NCI-H2029 treated with DMSO at 0.1 percent for 48 hours (cell line): ENCODE results near the gene MT3.

ENCODE experiments used
- DNase-seq: peaks from one replicate; lab custom pipeline; 2025; lab: John Stamatoyannopoulos, UW

The MT3 gene

DNA sequence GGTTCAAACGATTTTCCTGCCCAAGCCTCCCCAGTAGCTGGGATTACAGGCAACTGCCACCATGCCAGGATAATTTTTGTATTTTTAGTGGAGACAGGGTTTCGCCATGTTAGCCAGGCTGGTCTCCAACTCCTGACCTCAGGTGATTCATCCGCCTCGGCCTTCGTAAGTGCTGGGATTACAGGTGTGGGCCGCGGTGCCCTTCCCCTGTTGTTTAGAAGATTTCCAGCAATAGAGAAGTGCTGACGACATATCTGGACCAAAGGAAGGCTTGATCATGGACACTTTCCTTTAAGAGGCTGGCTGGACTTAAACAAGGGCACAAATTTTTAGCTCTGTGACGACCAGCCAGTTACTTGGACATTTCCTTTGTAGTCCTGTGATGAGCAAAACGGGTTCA, 41.9 kb downstream of the MT3 start:
- no peak for DNase-seq

GRCh38 chr16:56631832-56632155, 42.5 kb downstream of the MT3 start:
- DNase-seq, result no peak

DNA sequence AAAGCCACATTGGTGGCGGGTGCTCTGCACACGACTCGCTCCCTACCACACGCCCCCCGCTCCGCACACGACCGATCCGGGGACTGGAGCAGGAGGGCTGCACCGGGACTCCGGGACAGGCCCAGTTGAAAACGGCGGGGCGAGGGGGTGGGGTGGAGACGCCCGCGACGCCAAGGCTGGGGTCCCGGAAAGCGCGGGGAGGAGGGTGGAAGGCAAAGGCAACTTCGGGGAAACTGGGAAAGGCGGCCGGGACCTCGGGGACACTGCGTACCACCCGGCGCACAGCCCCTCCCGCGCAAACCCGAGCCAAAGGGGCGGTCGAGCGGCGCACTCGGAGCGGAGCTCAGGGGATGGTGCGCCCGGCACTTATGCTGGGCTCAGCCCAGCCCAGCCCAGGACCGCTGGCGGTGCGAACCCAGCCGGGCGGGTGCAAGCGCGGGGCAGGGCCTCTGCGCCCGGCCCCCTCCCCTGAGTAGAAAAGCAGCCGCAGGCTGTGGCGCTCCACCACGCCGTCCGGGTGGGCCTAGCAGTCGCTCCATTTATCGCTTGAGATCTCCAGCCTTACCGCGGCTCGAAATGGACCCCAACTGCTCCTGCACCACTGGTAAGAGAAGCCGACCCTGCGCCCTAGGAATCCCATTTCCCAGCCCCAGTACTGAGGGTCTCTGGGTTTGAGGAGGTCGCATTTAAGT, 43.0 kb downstream of the MT3 start, which contains the start of gene MT1M:
MT1M (plus strand) TSS at position 504 of the 692 bp plus-strand sequence; CDS start at position 577, 73 bp downstream.
- no peak for DNase-seq

DNA sequence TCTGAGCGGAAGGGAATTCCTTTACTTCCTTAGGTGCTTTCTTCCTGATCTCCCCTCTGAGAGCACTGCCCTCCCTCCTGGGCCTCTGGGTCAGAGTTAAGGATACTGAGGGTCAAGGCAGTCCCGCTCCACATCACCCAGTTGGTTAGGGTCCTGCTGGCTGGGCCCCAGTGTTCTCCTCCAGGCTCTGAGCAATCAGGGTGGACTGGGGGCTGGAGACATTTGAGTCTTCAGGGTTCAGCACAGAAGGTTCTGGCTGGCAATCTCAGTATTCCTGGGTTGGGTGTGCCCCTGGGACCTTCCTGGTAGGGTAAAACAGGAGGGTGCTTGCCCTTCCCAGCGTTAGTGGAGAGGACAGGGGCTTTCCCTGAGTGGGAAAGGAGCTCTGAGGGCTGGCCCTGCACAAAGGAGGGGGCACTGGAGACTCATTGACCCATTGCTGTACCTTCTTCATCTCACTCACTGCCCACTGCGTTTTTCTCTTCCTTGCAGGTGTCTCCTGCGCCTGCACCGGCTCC, 43.6 kb downstream of the MT3 start:
- no peak for DNase-seq

- DNase-seq, result no peak
These were observed 44.2 kb downstream of the MT3 start for GRCh38 chr16:56633535-56633934.

DNA sequence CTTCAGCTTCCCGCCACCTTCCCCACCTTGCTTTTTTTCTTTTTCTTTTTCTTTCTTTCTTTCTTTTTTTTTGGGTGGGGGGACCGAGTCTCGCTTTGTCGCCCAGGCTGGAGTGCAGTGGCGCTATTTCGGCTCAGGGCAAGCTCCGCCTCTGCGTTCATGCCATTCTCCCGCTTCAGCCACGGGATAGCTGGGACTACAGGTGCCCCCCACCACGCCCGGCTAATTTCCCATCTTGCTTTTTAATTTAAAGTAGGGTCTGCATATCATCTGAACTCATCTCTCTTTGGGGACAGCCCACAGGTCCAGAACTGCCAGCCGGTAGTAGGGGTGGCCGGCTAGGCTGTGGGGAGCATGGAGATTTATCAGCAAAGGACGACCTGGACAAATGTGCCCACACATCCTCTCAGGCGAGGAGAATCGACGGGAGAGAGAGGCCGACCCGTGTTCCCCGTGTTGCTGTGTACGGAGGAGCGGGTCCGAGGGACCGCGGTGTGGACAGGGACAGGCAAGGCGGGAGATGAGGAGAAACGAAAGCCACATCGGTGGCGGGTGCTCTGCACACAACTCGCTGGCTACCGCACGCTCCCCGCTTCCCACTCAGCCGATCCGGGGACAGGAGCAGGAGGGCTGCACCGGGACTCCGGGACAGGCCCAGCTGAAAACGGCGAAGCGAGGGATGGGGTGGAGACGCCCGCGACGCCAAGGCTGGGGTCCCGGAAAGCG, 45.5 kb downstream of the MT3 start:
- DNase-seq, result no peak

GRCh38 chr16:56635441-56635967, 46.2 kb downstream of the MT3 start:
- no peak for DNase-seq

DNA sequence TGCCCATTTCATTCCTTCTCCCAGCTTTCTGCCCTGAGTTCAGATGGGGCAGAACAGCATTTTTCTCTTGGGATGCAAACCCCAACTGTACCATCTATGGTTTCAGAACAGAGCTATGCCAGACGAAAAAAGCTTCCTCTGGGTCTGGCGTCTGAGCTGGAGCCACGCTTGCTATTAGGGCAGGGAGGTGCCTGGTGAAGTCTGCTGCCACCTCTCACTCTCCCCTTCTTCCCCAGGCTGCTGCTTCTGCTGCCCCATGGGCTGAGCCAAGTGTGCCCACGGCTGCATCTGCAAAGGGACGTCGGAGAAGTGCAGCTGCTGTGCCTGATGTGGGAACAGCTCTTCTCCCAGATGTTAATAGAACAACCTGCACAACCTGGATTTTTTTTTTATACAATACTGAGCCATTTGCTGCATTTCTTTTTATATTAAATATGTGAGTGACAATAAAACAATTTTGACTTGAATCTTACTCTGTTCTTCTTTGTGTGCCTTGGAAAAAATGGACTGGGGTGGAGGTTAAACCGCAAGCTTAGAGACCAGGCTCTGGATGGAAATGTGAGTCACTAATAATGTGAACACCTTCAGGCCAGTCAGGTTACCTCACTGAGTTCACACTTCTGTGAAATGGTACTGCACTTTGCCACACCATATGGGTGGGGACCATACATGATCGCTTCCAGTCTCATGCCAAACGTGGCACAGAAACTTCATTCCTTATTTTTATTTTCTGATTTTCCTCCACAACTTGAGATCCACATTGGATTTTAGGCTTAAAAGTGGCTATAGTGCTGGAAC, 47.5 kb downstream of the MT3 start:
- DNase-seq, result no peak

DNA sequence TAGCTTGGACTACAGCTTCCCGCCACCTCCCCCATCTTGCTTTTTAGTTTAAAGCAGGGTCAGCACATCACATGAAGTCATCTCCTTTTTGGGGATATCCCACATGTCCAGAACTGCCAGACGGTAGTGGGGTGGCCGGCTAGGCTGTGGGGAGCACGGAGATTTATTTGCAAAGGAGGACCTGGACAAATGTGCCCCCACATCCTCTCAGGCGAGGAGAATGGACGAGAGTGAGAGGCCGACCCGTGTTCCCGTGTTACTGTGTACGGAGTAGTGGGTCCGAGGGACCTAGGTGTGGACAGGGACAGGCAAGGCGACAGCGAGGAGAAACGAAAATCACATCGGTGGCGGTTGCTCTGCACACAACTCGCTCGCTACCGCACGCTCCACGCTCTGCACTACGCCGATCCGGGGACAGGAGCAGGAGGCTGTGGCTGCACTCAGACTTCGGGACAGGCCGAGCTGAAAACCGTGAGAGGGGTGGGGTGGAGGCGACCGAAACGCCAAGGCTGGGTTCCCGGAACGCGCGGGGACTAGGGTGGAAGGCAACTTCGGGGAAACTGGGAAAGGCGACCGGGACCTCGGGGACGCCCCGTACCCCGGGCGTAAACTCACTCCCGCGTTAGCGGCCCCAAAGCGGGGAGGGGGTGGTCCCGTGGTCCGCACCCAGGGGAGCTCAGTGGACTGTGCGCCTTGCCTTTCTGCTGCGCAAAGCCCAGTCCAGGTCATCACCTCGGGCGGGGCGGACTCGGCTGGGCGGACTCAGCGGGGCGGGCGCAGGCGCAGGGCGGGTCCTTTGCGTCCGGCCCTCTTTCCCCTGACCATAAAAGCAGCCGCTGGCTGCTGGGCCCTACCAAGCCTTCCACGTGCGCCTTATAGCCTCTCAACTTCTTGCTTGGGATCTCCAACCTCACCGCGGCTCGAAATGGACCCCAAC, 48.8 kb downstream of the MT3 start, which contains the start of gene MT1A:
MT1A (plus strand) TSS at position 853 of the 937 bp plus-strand sequence; CDS start at position 926, 73 bp downstream.
- no peak for DNase-seq

GRCh38 chr16:56639045-56639444, 49.7 kb downstream of the MT3 start:
- DNase-seq, result no peak

DNA sequence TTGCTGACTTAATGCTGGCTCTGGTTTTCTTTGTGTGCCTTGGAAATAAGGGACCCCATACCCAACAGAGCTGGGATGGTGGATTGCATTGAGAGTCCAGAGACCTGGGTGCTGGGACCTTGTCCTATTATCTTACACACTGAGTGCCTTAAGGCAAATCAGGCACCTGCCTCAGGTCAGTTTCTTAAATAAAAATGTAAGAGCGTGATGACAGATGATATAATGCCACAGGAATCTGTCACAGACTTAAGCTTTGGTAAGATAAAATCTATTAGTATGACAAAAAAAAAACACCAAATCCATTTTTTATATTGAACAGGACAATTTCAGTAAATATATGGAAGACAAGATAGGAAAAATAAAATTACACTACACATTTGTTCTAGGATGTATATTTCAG, 50.7 kb downstream of the MT3 start:
- DNase-seq, result no peak
